WTC11 (cell line): Measurements from ENCODE around the gene CDCA7. TPM values are rescaled to one million over a fixed set of nuclear protein-coding genes. Genes with fewer than 3 reads are reported as not detected.

Source experiments
- ATAC-seq: fragments of 200-7000 bp; cut with Tn5 transposase; 2 replicates; pipeline ENCODE4 v1.10.0; 2021; ENCODE audit warnings: mild to moderate bottlenecking, moderate library complexity
- CTCF ChIA-PET: fragments of 300-600 bp; sonication (Branson Sonifier 250); formaldehyde crosslinking; loops from one replicate; lab custom pipeline; 2021; ENCODE audit warnings: antibody characterized with exemption; lab: Charles Lee
- POLR2A ChIA-PET: fragments of 350-600 bp; sonication (Branson Sonifier 250); formaldehyde crosslinking; loops from one replicate; lab custom pipeline; 2021; ENCODE audit warnings: antibody characterized with exemption; lab: Charles Lee
- DNase-seq: peaks from one replicate; pipeline ENCODE4 v3.0.0; 2021; ENCODE audit warnings: low spot score
- H3K27ac Mint-ChIP-seq: 2 replicates; pipeline ENCODE4 v1.8.0; 2021; ENCODE audit warnings: mixed read lengths
- H3K27me3 Mint-ChIP-seq: 2 replicates; pipeline ENCODE4 v1.8.0; 2021; ENCODE audit warnings: low read depth, mild to moderate bottlenecking, moderate library complexity, mixed read lengths
- H3K36me3 Mint-ChIP-seq: 2 replicates; pipeline ENCODE4 v1.8.0; 2021; ENCODE audit warnings: mixed read lengths
- H3K4me1 Mint-ChIP-seq: 2 replicates; pipeline ENCODE4 v1.8.0; 2022; ENCODE audit warnings: mixed read lengths
- H3K4me3 Mint-ChIP-seq: 2 replicates; pipeline ENCODE4 v1.8.0; 2021; ENCODE audit warnings: mild to moderate bottlenecking, moderate library complexity, mixed read lengths
- H3K9me3 Mint-ChIP-seq: 2 replicates; pipeline ENCODE4 v1.8.0; 2021; ENCODE audit warnings: mixed read lengths
- CREB1 ChIP-seq: sonication (generic); formaldehyde crosslinking; IDR thresholded peaks from 2 replicates; pipeline ENCODE4 v1.8.0; 2023; ENCODE audit warnings: mild to moderate bottlenecking, missing genetic modification reagents
- E2F4 ChIP-seq: sonication (generic); formaldehyde crosslinking; IDR thresholded peaks from 2 replicates; pipeline ENCODE4 v1.8.1; 2022; ENCODE audit warnings: low read depth, mild to moderate bottlenecking, moderate library complexity, missing genetic modification reagents, borderline replicate concordance
- ELF4 ChIP-seq: sonication (generic); formaldehyde crosslinking; IDR thresholded peaks from 2 replicates; pipeline ENCODE4 v1.8.1; 2022; ENCODE audit warnings: low read depth, mild to moderate bottlenecking, moderate library complexity, missing genetic modification reagents
- ERG ChIP-seq: fragments of 250-450 bp; sonication (Bioruptor Pico); IDR thresholded peaks from 2 replicates; pipeline ENCODE4 v1.8.0; 2021; ENCODE audit warnings: mild to moderate bottlenecking
- ESRRA ChIP-seq: sonication (generic); formaldehyde crosslinking; IDR thresholded peaks from 2 replicates; pipeline ENCODE4 v1.8.1; 2022; ENCODE audit warnings: mild to moderate bottlenecking, missing genetic modification reagents, borderline replicate concordance
- GRHL2 ChIP-seq: fragments of 250-450 bp; sonication (Bioruptor Pico); IDR thresholded peaks from 2 replicates; pipeline ENCODE4 v1.8.0; 2022; ENCODE audit warnings: mild to moderate bottlenecking, moderate library complexity; ENCODE audit not compliant: insufficient replicate concordance, severe bottlenecking
- HMGA2 ChIP-seq: fragments of 250-450 bp; sonication (Bioruptor Pico); IDR thresholded peaks from 2 replicates; pipeline ENCODE4 v1.4.0; 2021; ENCODE audit warnings: mild to moderate bottlenecking, moderate library complexity
- IRF2 ChIP-seq: sonication (generic); formaldehyde crosslinking; IDR thresholded peaks from 2 replicates; pipeline ENCODE4 v1.8.0; 2022; ENCODE audit warnings: low read depth, missing genetic modification reagents, borderline replicate concordance
- MXD4 ChIP-seq: fragments of 250-450 bp; sonication (Bioruptor Pico); IDR thresholded peaks from 2 replicates; pipeline ENCODE4 v1.8.0; 2021; ENCODE audit warnings: mild to moderate bottlenecking, moderate library complexity, borderline replicate concordance
- MYBL2 ChIP-seq: sonication (generic); formaldehyde crosslinking; IDR thresholded peaks from 2 replicates; pipeline ENCODE4 v1.8.1; 2023; ENCODE audit warnings: mild to moderate bottlenecking, moderate library complexity, missing genetic modification reagents
- NFE2L1 ChIP-seq: sonication (generic); formaldehyde crosslinking; IDR thresholded peaks from 2 replicates; pipeline ENCODE4 v1.8.1; 2023; ENCODE audit warnings: missing genetic modification reagents
- TCF7 ChIP-seq: sonication (generic); formaldehyde crosslinking; IDR thresholded peaks from 2 replicates; pipeline ENCODE4 v1.8.0; 2022; ENCODE audit warnings: mild to moderate bottlenecking, low read depth, missing genetic modification reagents, moderate library complexity
- TEAD4 ChIP-seq: sonication (generic); formaldehyde crosslinking; IDR thresholded peaks from 2 replicates; pipeline ENCODE4 v1.8.0; 2022; ENCODE audit warnings: mild to moderate bottlenecking, missing genetic modification reagents
- ZMAT4 ChIP-seq: fragments of 250-450 bp; sonication (Bioruptor Pico); IDR thresholded peaks from 2 replicates; pipeline ENCODE4 v1.9.0; 2021; ENCODE audit warnings: mild to moderate bottlenecking
- ZNF138 ChIP-seq: sonication (generic); formaldehyde crosslinking; conservative IDR thresholded peaks from 2 replicates; pipeline ENCODE4 v1.8.1; 2022; ENCODE audit warnings: mild to moderate bottlenecking, moderate library complexity, missing genetic modification reagents
- ZNF423 ChIP-seq: fragments of 250-450 bp; sonication (Bioruptor Pico); IDR thresholded peaks from 2 replicates; pipeline ENCODE4 v2.1.2; 2022; ENCODE audit warnings: mild to moderate bottlenecking, moderate library complexity
- total RNA-seq: library from RNA; stranded (reverse); gene quantifications from 3 replicates; pipeline ENCODE4 v1.2.3, GENCODE V29; 2021
- TF ChIP-seq, protein P1 (sequence below): fragments of 250-450 bp; sonication (Bioruptor Pico); conservative IDR thresholded peaks from 2 replicates; pipeline ENCODE4 v1.9.0; 2021; ENCODE audit warnings: mild to moderate bottlenecking
- TF ChIP-seq, protein P2 (sequence below): sonication (generic); formaldehyde crosslinking; conservative IDR thresholded peaks from 2 replicates; pipeline ENCODE4 v1.8.1; 2022; ENCODE audit warnings: mild to moderate bottlenecking, missing genetic modification reagents
- TF ChIP-seq, protein P3 (sequence below): sonication (generic); formaldehyde crosslinking; IDR thresholded peaks from 2 replicates; pipeline ENCODE4 v1.8.1; 2023; ENCODE audit warnings: mild to moderate bottlenecking, missing genetic modification reagents, moderate library complexity
- TF ChIP-seq, protein P4 (sequence below): sonication (generic); formaldehyde crosslinking; IDR thresholded peaks from 2 replicates; pipeline ENCODE4 v1.8.1; 2023; ENCODE audit warnings: mild to moderate bottlenecking, missing genetic modification reagents

CDCA7 gene
- total RNA-seq, 1 experiment from 2014 or later, result 79.7 TPM

DNA sequence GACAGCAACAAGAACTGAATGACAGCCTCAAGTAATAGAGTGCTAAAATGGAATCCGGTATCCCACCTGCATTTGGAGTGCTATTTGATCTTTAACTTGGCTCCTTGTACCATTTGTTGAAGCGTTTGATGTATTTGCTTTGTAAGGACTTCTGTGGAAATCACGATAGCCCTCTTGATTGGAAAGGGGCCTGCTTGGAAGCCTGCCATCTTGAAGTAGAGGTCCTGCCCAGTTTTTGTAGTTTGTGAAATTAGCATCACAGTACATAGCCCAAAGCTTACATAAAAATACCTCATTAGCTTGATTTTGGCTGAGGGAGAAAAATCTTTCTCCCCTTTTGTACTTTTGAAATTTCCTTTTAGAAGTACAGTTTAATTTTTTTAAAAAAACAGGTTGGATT lies 2.7 kb downstream of the CDCA7 start:
- no peak for DNase-seq
- ChIA-PET POLR2A (interaction anchor here (0.7 kb wide), 1 partner anchor 84 kb away, joined by 3 read pairs; no protein-coding TSS in a partner anchor), CTCF (interaction anchor here (1.1 to 1.2 kb wide), 2 partner anchors 41 to 159 kb away, joined by 3 read pairs; no protein-coding TSS in a partner anchor)
- Mint-ChIP-seq H3K27me3 (no peaks in the 10 kb centered on the region), H3K4me1 (peaks cover 44% of the 10 kb centered on the region), H3K9me3 (no peaks in the 10 kb centered on the region), H3K36me3 (peaks cover 32% of the 10 kb centered on the region), H3K4me3 (peak overlapping the region; percentile 83), H3K27ac (no peak overlapping the region)
- TF ChIP-seq ZNF423 (no peak), ZNF138 (CRISPR knock-in tag) (no peak), IRF2 (CRISPR knock-in tag) (no peak), MXD4 (CRISPR knock-in tag) (no peak), E2F4 (no peak), TCF7 (CRISPR knock-in tag) (no peak), CREB1 (CRISPR knock-in tag) (no peak), ESRRA (CRISPR knock-in tag) (no peak), HMGA2 (CRISPR knock-in tag) (no peak), NFE2L1 (CRISPR knock-in tag) (no peak), MYBL2 (CRISPR knock-in tag) (no peak), TEAD4 (no peak), ERG (no peak), GRHL2 (CRISPR knock-in tag) (no peak), ELF4 (no peak), ZMAT4 (CRISPR knock-in tag) (no peak)
- TF ChIP-seq, protein P1, sequence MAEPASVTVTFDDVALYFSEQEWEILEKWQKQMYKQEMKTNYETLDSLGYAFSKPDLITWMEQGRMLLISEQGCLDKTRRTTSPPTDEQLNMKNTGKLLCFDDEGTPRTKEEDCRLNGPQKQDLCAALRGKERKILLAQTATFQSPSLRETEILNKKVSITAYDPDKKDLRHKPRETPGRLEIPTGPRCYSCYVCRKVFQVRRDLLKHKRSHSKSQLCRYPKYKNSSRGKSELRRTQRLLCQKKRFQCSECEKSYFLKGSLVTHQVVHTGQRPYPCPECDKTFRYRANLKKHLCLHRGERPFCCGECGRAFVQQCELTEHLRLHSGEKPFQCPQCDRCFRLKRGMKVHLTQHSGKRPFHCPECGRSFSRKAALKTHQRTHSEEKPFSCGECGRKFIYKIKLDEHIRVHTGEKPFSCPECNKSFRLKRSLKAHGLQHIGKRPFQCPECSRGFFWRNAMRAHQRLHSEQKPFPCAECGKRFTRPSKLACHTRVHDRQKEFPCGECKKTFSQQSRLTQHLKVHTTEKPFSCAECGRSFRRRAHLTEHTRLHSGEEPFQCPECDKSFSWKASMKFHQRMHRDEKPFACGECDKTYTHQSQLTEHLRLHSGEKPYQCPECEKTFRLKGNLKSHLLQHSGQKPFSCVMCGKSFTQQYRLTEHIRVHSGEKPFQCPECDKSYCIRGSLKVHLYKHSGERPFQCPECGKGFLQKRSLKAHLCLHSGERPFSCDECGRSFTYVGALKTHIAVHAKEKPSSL, result no peak
- TF ChIP-seq, protein P2, sequence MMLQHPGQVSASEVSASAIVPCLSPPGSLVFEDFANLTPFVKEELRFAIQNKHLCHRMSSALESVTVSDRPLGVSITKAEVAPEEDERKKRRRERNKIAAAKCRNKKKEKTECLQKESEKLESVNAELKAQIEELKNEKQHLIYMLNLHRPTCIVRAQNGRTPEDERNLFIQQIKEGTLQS (CRISPR knock-in tag), result no peak
- TF ChIP-seq, protein P3, sequence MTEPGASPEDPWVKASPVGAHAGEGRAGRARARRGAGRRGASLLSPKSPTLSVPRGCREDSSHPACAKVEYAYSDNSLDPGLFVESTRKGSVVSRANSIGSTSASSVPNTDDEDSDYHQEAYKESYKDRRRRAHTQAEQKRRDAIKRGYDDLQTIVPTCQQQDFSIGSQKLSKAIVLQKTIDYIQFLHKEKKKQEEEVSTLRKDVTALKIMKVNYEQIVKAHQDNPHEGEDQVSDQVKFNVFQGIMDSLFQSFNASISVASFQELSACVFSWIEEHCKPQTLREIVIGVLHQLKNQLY (CRISPR knock-in tag), result no peak
- TF ChIP-seq, protein P4, sequence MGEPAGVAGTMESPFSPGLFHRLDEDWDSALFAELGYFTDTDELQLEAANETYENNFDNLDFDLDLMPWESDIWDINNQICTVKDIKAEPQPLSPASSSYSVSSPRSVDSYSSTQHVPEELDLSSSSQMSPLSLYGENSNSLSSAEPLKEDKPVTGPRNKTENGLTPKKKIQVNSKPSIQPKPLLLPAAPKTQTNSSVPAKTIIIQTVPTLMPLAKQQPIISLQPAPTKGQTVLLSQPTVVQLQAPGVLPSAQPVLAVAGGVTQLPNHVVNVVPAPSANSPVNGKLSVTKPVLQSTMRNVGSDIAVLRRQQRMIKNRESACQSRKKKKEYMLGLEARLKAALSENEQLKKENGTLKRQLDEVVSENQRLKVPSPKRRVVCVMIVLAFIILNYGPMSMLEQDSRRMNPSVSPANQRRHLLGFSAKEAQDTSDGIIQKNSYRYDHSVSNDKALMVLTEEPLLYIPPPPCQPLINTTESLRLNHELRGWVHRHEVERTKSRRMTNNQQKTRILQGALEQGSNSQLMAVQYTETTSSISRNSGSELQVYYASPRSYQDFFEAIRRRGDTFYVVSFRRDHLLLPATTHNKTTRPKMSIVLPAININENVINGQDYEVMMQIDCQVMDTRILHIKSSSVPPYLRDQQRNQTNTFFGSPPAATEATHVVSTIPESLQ, result no peak
- ATAC-seq, result no peak
